ENCODE results near the gene CDK12. TPM values are rescaled to one million over a fixed set of nuclear protein-coding genes. Genes with fewer than 3 reads are reported as not detected.
"Not testable (repeated sequence)": the region's sequence is repeated elsewhere in the genome, so short reads cannot be mapped to it uniquely, and the experiment has no call there.

The CDK12 gene
- polyA plus RNA-seq, 2 of the 4 experiments (the other 2 are of a cell fraction) = 36.7 to 42.1 TPM

- POLR2A ChIA-PET = no interaction called here
- DNase-seq (ENCODE audit: low read depth in 1 of 2, low spot score in 1 of 2) (no peak), FAIRE-seq (peak; percentile 7), ATAC-seq (no peak)
- Histone ChIP-seq H3K9me3 (no peaks in the 10 kb centered on the region), H3K4me2 (no peak overlapping the region), H3K27ac (no peak overlapping the region), H3K4me1 (no peaks in the 10 kb centered on the region), H3K4me3 (no peak overlapping the region)
- WGBS (ENCODE audit: missing lambda C conversion rate) = 92% methylated on average over 3 of the region's 3 CpGs
- CTCF ChIA-PET = interaction anchor here (2.6 to 8.7 kb wide), 3 partner anchors 9 to 88 kb away, joined by 10 to 99 read pairs (median 27); no protein-coding TSS in a partner anchor
- TF ChIP-seq NPAS2 (CRISPR knock-in tag; IDR thresholded peaks at IDR 0.05; ENCODE audit: borderline replicate concordance) (no peak), KDM1A (IDR thresholded peaks at IDR 0.05; ENCODE audit: low read depth) (no peak), POLR2AphosphoS2 (conservative IDR thresholded peaks at IDR 0.05; ENCODE audit: low read length) (0 out of 2 replicates have a peak, but pooled peaks have one; percentile 51), CHD2 (IDR thresholded peaks at IDR 0.05; ENCODE audit: low read length, partially characterized antibody) (no peak), CEBPB (IDR thresholded peaks at IDR 0.05) (no peak)
Observed at GRCh38 chr17:39534768-39535405, 73.6 kb downstream of the CDK12 start.

- TF ChIP-seq ZC3H11A (IDR thresholded peaks at IDR 0.05) (no peak), CHD4 (IDR thresholded peaks at IDR 0.05; ENCODE audit: borderline replicate concordance) (no peak), ZFP36 (IDR thresholded peaks at IDR 0.05; ENCODE audit: borderline replicate concordance, partially characterized antibody) (no peak), CBX8 (IDR thresholded peaks at IDR 0.05) (no peak), TFCP2L1 (CRISPR knock-in tag; IDR thresholded peaks at IDR 0.05) (no peak), FOXS1 (CRISPR knock-in tag; IDR thresholded peaks at IDR 0.05) (no peak), HES2 (IDR thresholded peaks at IDR 0.05) (no peak), JUNB (IDR thresholded peaks at IDR 0.05) (no peak), EP300 (IDR thresholded peaks at IDR 0.05) (no peak)
- POLR2A ChIA-PET = no interaction called here
Observed at GRCh38 chr17:39536468-39536867, 75.2 kb downstream of the CDK12 start.

DNA sequence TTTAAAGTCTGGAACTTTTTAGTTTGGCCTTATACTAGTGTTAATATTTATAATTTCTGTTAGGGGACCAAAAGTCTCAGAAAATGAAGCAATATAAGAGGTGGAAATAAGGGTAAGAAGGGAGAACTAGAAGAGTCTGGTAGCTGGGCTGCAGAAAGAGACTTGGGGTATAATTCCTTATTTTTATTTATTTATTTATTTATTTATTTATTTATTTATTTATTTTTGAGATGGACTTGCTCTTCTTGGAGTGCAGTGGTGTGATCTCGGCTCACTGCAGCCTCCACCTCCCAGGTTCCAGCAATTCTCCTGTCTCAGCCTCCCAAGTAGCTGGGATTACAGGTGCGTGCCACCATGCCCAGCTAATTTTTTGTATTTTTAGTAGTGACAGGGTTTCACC, 76.1 kb downstream of the CDK12 start:
- 92% methylated on average over 2 of the region's 2 CpGs for WGBS (ENCODE audit: missing lambda C conversion rate)
- CTCF ChIA-PET = interaction anchor here (0.5 to 8.7 kb wide), 6 partner anchors 11 to 88 kb away, joined by 3 to 99 read pairs (median 9); no protein-coding TSS in a partner anchor
- FAIRE-seq; POLR2A ChIA-PET; H3K4me2 ChIP-seq; H3K9me3 ChIP-seq; H3K4me3 ChIP-seq; H3K4me1 ChIP-seq; DNase-seq (ENCODE audit: low read depth in 1 of 2, low spot score in 1 of 2); ATAC-seq; H3K27ac ChIP-seq: not testable (repeated sequence)
- TF ChIP-seq ZC3H11A (IDR thresholded peaks at IDR 0.05) = peak; percentile 90

More at GRCh38 chr17:39536468-39536867, 75.2 kb downstream of the CDK12 start:
- Histone ChIP-seq H3K9me3 (no peaks in the 10 kb centered on the region), H3K4me2 (no peak overlapping the region), H3K4me1 (no peaks in the 10 kb centered on the region), H3K4me3 (no peak overlapping the region), H3K27ac (no peak overlapping the region)
- FAIRE-seq (peak; percentile 28), ATAC-seq (no peak), DNase-seq (ENCODE audit: low read depth in 1 of 2, low spot score in 1 of 2) (no peak)
- CTCF ChIA-PET = interaction anchor here (0.6 to 8.7 kb wide), 7 partner anchors 10 to 605 kb away, joined by 3 to 99 read pairs (median 8); no protein-coding TSS in a partner anchor

- ChIA-PET CTCF (interaction anchor here (1.7 to 8.7 kb wide), 4 partner anchors 10 to 84 kb away, joined by 3 to 99 read pairs (median 20); no protein-coding TSS in a partner anchor), POLR2A (no interaction called here)
- no peak for DNase-seq (ENCODE audit: low read depth in 1 of 2, low spot score in 1 of 2)
- ATAC-seq = no peak; a peak in 1 of 6 replicates
- 71% methylated on average over 3 of the region's 3 CpGs for WGBS (ENCODE audit: missing lambda C conversion rate)
- TF ChIP-seq MYC (IDR thresholded peaks at IDR 0.05; ENCODE audit: borderline replicate concordance, low read length) (no peak), ATOH8 (CRISPR knock-in tag; IDR thresholded peaks at IDR 0.05; ENCODE audit: low read depth) (no peak), KDM5A (IDR thresholded peaks at IDR 0.05) (no peak), HOXA7 (CRISPR knock-in tag; IDR thresholded peaks at IDR 0.05) (no peak), TP53 (CRISPR knock-in tag; IDR thresholded peaks at IDR 0.05) (no peak), ZC3H11A (IDR thresholded peaks at IDR 0.05) (no peak), POLR2A (IDR thresholded peaks at IDR 0.05; ENCODE audit: low read length) (no peak)
- H3K4me3 ChIP-seq = no peak overlapping the region
- no peaks in the 10 kb centered on the region for H3K4me1 ChIP-seq
- H3K4me2 ChIP-seq = no peak overlapping the region
- H3K27ac ChIP-seq = no peak overlapping the region
- no peak for FAIRE-seq
- no peaks in the 10 kb centered on the region for H3K9me3 ChIP-seq
Observed at GRCh38 chr17:39538866-39539265, 77.6 kb downstream of the CDK12 start.
